COLO829 (cell line): ENCODE data around the gene NELFA.
"Not testable (repeated sequence)": the region's sequence is repeated elsewhere in the genome, so short reads cannot be mapped to it uniquely, and the experiment has no call there.

Source experiments
- DNase-seq: peaks from one replicate; pipeline ENCODE4 v3.0.0; 2012; ENCODE audit warnings: low spot score

NELFA gene

GRCh38 chr4:1993718-1994516, 14.9 kb downstream of the NELFA start:
- DNase-seq: not testable (repeated sequence)

GRCh38 chr4:1993169-1993516, 15.6 kb downstream of the NELFA start:
- no peak for DNase-seq

GRCh38 chr4:1992468-1993168, 16.2 kb downstream of the NELFA start:
- no peak for DNase-seq

GRCh38 chr4:1991596-1992434, 17.0 kb downstream of the NELFA start:
- no peak for DNase-seq

GRCh38 chr4:1991087-1991486, 17.7 kb downstream of the NELFA start:
- DNase-seq: no peak

DNA sequence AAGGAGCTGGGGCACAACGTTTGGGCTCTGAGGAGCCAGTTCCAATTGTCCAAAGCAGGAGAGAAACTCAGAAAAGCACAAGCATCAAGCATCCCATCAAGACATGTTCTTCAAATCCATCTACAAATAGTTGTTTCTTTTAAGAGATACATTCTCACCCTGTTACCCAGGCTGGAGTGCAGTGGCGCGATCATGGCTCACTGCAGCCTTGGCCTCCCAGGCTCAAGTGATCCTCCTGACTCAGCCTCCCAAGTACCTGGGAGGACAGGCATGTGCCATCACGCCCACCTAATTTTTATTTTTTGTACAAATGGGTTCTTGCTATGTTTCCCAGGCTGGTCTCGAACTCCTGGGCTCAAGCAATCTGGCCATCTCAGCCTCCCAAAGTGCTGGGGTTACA, 18.1 kb downstream of the NELFA start:
- DNase-seq: no peak

DNA sequence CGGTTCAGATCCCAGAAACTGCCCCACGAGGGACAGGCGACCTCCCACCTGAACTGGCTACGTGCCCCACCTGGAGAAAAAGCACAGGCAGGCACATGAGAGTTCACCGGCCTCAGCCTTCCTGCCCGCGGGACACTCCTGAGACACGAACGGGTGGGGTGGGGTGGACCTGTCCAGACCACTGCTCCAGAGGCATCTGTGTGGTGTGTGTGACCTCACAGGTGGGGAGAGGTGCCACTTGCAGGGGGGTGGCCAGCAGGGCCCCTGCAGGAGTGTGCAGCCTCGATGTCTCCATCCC, 18.5 kb downstream of the NELFA start:
- DNase-seq: no peak

- no peak for DNase-seq
Observed at GRCh38 chr4:1989533-1990347, 19.0 kb downstream of the NELFA start.

- no peak for DNase-seq
Observed at GRCh38 chr4:1988327-1988724, 20.4 kb downstream of the NELFA start.

DNA sequence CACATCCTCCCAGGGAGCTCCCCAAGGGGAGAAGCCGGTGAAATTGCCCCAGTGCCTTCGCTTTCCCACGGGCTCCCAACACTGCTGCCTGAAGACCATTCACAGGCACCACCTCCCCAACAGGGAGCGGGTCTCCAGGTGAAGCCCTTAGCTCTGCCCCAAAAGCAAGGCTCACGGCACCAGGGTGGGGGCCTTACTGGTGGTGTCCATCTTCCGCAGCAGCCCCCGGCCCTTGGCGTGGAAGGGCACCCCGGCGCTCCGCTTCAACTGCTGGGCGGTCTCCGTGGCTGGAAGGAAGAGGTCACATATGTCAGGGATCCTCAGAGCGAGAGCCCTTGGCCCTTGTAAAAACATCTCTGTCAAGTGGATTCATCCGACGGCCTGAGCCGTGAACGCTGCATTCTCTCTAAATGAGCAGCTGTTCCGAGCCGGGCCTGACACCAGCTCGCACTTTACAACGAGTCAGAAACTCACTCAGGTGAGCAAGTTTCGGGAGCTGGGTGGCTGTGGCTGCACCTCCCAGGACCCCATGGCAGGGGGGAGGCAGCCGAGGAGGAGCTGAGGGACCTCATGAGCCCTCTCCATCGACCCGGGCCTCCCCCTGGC, 20.9 kb downstream of the NELFA start:
- DNase-seq: no peak

GRCh38 chr4:1987296-1987695, 21.5 kb downstream of the NELFA start:
- DNase-seq: no peak

GRCh38 chr4:1986578-1987210, 22.1 kb downstream of the NELFA start:
- no peak for DNase-seq

DNA sequence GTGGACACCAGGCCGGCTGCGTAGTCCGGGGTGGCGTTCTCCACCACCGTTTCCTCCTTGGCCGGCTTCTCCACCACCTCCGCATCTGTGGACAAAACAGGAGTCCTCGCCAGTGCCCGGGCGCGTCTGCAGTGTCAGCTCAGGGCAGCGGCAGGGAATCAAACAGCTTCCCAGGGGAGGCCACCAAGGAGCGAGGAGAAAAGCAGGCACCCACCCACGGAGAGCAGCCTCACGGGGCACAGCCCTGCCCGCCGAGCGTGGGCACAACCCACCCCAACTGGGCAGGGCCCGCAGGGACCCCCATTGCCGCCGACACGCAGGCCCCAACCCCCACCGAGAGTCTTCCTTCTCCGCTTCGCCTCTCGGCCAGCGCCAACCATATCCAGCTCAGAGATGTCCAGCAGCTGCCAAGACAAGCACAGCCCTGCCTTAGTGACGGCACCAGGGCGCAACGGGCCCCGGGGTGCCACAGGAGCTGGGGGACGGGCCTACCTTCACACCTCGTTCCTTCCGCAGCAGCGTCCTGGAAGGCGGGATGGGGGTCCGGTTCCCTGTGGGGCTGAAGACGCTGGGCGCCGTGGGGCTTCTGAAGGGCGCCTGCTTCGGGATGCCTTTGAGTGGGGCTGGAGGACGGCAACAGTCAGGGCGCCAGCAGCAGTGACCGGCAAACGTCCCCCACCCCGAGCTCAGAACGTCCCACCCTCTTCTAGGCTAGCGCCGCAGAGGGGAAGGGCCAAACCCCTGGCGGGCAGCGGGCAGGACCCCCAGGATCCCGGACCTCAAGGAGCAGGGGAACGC, 22.8 kb downstream of the NELFA start:
- no peak for DNase-seq

GRCh38 chr4:1985294-1985693, 23.5 kb downstream of the NELFA start:
- DNase-seq: no peak

DNA sequence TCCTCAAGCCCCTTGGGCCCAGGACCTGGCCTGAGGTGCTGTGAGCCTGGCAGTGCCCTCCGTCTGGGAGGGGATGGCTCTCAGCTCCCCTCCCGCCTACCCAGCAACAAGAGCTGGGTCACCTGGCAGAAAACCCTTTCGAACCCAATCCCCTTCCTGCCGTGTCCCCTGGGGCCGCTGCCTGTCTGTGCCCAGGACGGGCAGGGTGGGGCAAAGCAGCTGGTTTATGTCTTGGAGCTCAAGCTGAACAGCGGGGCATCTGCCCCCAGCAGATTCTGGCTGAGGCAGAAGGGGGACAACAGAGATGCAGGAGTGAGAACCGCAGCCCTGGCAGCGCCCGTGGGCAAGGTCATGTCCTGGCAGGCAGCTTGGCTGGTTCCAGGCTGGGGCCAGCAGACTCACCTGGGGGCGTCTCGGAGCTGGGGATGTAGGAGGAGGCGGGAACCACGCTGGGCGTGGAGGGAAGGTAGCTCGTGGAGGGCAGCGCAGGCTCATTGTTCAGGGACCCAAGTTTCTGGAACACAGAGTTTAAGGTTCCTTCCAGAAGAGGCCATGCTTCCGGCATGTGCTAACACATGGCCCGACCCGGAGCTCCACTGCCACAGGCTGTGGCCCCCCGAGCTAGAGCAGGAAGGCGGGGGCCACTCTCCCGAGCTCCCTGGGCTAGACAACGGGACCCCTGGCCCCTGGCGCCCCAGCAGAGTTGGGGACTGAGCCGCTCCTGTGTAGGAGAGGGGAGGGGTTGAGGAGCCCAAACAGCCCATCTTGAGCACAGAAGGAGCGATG, 24.2 kb downstream of the NELFA start:
- DNase-seq: no peak

DNA sequence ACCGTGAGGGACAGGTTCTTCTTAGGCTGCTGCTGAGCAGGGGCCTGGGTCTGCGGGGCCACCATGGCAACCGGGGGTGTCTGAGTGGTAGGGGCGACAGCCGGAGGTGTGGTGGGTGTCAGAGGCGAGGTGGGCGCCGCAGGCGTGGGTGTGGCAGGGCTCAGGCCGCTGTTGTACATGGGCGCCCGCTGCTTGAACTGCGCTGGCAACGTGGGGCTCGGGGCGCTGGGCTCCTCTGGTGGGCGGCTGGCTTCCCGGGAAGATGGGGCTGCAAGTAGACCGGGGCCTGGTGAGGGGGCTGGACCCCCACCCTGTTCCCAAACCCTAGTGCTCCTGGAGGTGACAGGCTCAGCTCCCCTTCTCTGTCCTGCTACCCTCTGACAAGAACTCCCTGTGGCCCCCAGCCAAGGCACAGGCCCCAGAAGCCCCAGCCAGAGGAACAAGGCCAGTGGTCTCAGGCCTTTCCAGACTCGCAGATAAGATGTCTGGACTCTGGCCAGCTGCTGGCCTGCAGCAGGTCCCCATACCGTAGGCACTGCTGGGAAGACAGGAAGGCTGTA, 24.8 kb downstream of the NELFA start:
- DNase-seq: no peak

DNA sequence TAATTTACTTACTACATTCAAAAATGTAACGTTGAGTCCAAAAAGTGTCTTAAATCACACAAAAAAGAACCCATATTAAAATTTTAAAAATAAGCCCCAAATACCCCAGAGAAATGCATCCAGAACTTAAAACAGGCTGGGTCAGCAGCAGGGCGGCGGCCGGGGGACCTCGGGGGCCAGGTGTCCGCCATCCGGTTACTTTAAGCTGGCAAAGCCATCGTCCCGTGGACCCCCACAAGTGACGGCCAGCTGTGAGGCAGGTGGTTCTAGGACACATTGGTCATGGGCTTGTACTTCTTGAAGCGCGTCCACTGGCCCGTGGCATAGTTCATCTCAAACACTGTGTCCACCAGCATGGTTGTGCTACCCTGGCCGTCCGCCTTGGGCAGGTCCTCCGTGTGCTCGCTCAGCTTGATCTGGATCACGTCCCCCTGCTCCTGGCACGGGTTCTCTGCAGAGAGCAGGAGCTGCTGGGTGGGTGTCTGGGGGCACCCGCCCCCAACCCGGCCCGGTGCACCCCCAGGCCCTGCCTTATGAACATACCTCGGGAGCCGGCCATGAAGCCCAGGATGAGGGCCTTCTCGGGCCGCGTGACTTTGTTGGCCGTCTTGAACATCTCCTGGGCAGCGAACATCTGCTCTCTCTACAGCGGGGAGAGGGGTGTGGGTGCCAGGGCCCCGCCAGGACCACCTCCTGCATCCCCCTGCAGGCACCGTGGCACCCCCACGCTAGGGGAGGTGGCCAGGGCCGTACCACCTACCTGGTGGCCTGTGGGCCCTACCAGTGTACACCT, 25.5 kb downstream of the NELFA start:
- DNase-seq: no peak
